ENCODE data around the gene TRIM67.

TRIM67 gene

DNA sequence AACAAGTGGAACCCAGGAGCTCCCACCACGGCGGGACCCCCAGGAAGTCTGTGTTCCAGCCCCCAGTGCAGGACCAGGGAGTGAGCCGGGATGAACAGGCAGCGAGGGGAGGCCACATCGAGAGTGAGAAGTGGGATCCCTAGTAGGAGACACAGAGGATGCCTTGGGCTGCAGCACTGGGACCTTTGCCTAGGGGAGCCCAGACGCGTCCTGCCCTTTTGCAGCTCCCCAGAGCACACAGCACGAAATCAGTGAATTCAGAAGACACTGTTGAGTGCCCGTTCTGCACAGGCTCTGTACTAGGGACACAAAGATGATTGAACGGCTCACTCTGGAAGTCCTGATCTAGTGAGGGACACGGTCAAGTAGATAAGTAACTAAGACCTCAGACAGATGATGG lies 23.5 kb downstream of the TRIM67 start:
- DNase-seq = no peak

DNA sequence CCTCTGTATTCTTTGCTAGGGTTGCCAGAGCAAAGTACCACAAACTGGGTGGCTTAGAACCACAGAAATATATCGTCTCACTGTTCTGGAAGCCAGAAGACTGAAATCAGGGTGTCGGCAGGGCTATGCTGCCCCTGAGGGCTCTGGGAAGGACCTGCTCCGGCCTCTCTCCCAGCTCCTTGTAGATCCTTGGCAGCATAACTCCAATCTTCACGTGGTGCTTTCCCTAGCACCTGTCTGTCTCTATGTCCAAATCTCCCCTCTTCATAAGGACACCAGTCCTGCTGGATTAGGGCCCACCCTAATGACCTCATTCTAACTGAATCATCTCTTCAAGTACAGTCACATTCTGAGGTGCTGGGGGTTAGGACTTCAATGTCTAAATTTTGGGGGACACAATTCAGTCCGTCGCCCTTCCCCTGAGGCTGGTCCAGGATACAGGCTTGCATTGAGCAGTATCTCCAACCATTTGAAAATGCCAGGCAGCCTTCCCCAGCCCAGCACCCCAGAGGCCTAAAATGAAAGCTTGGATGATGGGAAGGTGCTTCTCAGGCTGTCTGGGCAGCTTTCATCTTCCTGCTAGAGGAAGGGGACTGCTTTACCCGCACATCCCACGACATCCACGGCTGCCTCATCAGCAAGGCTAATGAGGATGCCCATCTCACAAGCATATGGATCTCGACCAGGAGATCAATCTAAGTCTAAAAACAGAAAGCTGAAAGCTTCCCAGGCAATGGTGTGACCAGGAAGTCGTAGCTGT lies 24.7 kb downstream of the TRIM67 start:
- DNase-seq = no peak

DNA sequence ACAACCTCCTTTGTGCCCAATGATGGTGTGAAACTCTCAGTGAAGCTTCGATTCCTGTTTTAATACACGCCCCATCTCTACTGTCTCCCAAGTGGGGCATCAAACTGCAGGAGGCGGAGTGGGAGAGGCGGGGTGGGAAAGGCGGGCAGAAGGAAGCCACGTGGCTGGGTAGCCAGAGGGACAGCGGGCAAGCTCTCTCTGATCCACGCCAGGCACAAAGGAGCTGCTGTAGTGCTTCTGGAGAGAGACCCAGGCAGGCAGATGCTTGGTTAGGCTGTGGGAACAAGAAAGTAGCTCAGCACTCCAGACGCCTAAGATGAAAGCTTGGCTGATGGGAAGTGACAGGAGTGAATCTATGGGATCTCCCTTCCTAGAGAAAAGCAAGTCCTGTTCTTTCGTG lies 25.7 kb downstream of the TRIM67 start:
- DNase-seq = no peak

DNA sequence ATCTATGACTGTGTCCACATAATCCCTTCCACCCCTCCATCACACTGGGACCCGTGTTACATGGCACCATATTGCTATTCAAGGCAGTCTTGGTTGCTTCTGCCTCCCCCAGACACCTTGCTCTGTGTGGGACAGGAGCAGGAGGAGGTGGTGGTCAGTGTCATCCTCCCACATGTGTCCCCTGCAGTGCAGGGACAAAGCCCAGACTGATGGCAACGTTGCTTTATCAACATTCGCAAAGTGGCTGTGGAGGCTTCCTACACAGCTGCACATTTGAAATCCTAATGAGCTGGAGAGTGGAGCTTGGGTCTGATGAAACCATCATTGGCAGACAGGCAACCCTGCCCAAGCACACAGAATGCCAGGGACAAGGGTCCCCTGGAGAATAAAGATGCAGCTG lies 26.2 kb downstream of the TRIM67 start:
- no peak for DNase-seq

DNA sequence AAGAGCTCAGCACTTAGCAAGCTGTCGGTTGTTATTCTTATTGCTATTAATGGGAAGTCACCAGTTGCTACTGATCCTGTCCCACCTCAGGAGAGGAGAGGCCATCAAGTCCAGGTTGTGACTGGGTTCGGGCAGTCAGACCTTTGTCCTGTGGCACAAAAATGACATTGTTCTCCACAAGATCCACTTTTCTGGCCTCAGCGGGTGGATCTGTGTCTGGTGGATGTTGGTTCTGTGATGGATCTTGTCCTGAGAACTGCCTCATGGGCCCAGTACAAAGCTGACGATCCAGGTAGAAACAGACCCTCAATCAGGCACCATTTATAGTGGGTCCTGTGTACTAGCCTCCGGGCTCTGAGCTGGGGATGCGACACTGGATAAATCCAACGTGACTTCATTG lies 26.9 kb downstream of the TRIM67 start:
- DNase-seq = no peak

DNA sequence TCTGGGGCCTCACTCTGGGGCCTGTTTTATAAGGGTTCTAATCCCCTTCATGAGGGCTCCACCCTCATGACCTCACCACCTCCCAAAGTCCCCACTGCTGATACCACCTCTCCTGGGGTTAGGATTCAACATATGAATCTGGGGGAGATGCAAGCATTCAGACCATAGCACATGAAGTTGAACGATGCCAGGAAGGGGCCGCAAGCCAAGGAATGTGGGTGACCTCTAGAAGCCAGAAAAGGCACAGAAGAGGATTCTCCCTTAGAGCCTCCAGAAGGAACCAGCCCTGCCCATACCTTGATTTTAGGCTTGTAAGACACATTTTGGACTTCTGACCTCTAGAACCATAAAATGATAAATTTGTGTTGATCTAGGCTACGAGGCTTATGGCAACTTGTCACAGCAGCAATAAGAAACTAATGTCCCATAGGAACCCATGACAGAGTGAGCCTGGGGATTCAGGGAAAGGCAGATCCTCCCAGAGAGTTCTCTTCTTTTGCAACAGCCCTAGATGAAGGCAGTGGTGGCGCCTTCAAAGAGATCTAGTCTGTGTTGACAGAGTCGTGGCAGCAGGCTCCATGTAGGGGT lies 27.9 kb downstream of the TRIM67 start:
- no peak for DNase-seq

DNA sequence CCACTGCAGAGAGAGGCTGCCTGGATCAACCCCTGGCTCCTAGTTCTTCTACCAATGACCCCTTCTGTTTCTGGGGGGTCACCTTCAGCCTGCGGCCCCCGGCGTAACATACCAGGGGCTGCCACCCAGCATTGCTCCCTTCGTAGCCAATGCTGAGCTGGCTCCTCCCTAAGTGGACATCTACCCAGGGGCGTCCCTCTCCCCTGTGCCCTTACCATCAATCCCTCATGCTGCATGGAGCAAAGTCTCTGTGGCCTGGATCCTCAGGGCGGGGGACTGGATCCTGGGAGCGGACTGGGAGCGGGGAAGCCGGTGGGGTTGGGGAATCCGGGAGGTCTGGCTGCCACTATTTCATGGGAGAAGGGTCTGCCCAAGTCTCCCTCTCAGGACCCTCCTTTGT lies 28.6 kb downstream of the TRIM67 start:
- DNase-seq = no peak

DNA sequence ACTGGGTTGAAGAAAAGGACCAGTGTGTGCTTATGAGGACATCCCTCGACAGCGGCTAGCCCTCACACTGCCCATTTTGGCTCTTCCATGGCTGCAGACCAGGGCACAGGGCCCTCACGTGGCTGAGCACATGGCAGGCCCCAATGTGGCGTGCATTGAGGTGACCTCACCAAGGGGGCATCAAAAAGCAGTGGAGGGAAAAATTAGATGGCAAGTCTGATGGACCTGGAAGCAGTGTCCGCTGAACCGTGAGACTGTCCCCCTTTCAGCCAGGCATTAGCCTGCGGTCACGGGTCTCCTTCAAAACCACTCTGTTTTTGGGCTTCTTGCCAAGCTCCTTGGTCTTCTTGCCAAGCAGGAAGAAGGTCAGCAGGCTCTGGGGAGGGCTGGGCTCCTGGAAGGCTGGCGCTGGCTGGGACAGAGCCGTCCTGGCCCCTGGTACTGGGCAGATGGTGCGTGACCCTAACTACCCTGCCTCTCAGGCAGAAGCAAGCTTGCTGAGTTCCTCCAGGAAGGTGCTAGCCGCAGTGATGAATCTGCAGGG lies 30.8 kb downstream of the TRIM67 start:
- DNase-seq = no peak

DNA sequence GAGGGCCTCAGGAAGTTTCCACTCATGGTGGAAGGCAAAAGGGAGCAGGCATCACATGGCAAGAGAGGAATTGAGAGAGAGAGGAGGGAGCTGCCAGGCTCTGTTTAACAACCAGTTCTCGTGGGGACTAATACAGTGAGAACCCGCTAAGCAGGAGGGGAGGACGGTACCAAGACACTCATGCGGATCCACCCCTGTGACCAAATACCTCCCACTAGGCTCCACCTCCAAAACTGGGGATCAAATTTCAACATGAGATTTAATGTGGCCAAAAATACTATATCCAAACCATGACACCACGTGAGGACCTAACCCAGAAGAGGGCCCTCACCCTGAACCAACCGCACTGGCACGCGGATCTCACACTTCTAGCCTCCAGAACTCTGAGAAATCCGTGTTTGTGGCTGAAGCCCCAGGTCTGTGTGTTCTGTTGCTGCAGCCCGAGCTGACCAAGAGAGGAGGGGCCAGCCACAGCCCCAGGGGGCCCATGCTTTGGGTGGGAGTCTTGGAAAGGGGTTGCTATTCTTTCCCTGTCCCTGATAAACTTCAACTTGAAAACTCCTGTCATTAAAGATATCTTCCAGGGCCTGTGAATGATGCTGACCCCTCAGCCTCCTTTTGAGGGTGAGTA lies 32.0 kb downstream of the TRIM67 start:
- no peak for DNase-seq

DNA sequence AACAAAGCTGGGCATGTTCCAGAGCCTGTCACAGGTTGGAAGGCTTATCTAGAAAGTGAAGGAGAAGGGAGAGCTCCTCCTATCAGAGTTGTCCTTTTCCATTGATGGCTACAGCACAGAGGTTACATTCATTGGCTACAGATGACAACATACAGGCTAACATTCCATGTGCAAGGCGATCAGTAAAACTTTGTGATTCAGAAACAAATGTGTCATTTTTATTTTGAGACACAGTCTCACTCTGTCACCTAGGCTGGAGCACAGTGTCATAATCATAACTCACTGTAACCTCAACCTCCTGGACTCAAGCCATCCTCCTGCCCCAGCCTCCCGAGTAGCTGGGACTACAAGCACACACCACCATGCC lies 32.6 kb downstream of the TRIM67 start:
- DNase-seq = no peak

DNA sequence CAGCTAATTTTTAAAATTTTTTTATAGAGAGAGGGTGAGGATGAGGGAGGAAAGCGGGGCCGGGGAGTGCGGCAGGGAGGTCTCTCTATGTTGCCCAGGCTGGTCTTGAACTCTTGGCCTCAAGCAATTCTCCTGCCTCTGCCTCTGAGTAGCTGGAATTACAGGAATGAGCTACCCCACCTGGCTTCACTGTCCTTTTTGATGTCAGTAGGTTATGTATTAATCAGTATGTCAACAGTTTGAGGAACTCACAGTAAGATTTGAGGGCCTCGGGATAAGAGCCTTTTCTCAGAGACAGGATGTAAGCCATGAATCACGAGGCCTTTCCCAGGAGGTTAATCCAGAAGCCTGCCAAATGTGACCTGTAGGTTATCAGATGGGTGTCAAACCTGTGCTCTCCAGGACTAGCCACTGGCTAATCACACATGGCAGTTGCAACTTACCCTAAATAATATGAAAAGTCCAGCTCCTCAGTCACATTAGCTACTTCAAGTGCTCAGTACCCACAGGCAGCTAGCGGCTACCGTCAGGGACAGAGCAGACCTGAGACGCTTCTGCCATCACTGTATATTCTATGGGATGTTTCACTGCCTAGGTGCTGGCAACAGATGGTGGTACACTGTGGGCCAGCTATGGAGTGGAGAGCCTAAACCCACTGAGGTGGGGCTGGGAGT lies 33.1 kb downstream of the TRIM67 start:
- DNase-seq = no peak

DNA sequence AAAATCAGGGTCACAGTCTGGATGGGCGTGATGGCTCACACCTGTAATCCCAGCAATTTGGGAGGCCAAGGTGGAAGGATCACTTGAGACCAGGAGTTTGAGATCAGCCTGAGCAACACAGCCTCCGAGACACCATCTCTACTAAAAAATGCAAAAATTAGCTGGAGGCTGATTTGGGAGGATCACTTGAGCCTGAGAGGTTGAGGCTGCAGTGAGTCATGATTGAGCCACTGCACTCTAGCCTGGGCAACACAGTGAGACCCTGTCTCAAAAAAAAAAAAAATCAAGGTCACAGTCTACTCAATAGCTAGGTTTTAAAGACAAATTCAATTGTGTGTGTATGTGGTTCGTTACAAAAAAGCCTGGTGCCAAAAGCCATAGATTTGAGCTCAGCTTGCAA lies 34.4 kb downstream of the TRIM67 start:
- DNase-seq = no peak

DNA sequence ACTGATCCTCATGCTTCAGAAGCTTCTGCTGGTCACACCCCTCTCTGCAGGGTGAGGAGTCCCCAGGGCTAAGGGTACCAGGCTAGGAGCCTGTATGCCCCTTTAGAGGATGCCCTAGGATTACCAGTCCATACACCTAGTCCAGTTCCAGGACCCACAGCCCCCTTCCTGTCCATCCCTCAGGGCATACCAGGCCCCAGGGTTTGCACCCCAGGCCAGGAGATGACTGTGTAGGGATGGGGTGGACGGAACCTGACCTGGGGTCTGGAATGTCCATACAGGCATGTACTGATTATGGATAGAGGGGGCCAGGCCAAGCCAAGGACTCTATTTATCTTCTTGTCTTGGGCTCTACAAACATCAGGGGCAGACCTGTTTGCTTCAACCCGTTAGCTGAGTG lies 34.9 kb downstream of the TRIM67 start:
- no peak for DNase-seq

DNA sequence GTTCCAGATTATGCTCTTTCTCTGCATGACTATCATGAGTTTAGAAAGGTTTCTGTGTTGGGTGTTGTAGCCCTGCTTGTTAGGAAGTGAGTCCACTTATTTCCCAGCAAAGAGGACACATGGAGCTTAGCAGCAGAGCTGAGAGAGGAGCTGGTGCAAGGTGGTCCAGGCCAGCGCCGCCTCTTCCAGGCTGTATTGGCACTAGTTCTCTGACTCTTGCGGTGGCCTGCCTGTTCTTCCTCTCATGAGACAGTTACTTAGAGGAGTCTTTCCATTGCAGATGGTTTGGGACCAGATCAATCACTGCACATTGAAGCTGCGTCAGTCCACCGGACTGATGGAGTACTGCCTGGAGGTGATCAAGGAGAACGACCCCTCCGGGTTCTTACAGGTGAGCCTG lies 38.0 kb downstream of the TRIM67 start:
- no peak for DNase-seq

DNA sequence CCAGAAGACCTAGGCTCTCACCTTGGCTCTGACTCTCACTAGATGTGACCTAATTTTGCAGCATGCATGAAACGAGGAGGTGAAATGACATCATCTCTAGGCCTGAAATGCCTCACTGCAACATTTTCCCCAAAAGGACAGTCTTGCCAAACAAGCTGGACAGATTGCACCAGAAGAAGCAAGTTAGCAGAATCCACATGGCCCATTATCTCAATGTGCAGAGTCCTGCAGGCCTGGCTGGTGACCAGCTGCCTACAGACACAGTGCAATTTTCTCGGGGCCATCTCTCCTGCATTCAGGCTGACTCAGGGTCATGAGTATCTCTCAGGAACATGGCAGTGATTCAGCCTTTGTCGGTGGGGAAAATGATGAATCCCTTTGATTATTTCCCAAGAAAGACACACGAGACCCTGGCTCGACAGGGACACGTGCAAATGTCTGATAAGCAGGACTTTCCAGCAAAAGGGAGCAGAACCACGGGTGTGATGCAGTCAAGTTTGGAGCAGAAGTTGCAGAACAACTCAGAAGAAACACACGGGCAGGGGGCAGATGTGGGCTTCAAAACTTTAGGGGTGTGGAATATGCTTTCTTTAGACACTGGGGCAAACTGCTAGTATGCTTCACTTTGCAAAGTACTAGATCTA lies 38.7 kb downstream of the TRIM67 start:
- no peak for DNase-seq

DNA sequence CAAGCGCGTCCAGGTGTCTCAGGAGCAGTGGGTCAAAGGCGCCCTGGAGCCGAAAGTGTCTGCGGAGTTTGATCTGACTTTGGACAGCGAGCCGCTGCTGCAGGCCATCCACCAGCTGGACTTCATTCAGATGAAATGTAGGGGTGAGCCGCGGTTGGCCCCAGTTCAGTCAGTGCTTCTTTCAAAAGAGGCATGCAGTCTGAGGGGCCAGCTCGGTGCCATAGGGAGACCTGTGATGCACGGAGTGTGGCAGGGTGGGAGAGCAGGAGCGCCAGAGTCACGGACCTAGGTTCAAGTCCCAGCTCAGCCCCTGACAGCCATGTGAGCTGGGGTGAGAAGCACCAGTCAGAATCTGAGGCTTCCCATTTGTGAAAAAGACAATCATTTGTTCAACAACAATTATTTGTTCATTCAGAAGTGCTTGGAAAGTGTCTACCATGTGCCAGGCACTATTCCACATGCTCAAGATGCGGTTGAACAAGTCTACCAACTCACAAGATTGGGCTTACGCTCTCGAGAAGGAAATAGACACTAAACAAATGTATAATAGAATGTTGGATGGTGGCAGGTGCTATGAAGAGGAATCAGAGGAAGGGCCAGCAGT lies 39.6 kb downstream of the TRIM67 start:
- DNase-seq = no peak

DNA sequence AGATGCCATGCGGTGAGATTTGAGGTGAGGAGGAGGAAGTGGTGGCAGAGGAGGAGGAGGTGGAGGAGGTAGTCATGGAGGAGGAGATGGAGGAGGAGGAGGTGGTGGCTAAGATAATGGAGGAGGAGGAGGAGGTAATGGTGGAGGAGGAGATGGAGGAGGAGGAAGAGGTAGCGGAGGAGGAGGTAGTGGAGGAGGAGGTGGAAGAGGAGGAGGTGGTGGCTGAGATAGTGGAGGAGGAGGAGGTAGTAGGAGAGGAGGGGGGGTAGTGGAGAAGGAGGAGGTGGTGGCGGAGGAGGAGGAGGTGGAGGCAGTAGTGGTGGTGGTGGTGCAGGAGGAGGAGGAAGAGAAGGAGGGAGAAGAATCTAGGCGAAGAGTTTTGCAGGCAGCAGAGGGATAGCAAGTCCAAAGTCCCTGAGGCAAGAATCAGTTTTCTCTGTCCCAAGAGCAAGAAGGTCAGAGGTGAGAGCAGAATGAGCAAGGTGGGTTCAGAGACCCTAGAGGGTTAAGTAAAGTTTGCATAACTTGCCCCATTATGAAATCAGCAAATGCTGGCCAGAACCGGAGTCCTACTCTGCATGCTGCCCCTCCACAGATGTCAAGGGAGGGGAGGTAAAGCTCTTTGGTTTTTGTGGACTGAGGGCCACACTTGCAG lies 40.2 kb downstream of the TRIM67 start:
- DNase-seq = no peak

DNA sequence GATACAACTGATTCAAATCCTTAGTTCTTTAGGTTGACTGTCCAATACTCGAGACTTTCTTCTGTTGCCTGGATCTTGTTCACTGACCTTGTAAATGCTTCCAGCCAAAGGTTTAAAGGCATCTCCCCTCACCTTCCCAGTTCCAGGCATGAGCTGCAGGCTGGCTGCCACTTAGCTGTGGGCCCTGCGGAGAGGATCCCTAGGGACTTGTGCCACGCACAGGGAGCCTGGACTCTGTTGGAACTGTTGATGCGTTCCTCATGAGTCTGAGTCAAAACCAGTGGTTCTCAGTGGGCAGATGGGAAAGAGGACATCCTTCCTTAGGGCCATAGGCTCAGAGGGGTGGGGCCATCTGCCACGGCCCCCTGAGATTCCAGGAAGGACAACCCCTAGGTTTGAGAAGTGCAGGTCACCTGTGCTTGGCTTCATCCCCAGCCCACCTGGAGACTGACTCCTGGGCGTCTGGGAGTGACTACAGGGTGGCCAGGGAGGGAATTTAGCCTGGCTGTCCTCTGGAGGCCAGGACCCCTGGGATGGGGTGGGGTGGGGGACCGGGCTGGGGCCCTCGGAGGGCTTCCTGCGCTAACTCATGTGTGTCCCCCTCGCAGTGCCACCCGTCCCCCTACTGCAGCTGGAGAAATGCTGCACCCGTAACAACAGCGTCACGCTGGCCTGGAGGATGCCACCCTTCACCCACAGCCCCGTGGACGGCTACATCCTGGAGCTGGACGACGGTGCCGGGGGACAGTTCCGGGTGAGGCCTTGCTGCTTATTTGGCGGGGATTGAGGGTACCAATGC lies 41.6 kb downstream of the TRIM67 start:
- no peak for DNase-seq

DNA sequence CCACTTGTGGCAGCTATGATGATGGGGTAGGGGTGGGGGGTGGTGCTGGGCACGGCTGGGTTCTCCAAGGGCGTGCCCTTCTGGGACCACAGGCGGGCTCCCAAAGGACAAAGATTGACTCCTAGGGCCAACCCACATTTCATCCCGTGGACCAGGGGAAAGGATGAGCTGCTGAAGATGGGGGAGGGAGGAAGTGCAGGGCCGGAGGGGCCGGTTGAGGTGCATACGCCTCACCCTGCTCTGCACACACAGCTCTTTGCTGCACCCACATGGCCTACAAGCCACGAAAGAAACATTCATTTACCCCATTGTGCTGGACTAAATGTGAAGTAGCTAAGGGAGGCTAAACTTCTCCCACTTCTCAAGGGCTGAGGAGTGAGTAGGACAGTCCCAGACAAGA lies 45.0 kb downstream of the TRIM67 start:
- DNase-seq = no peak

DNA sequence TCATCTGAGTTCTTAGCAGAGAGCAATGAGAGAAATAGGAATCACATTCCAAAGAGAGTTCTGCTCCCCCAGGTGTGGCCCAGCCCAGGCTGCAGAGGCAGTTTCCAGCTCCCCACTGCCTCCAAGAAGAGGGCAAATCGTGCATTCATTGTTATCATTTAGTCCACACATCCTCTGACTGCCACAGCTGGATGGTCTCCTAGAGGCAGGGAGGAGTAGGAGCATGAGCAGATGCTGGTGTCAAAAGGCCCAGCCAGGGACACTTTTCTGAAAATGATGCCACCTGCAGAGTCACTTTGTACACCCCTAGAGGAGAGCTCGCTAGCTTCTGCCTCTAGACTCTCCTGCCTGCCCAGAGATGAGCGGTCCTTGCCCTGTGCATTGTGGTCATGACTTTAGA lies 45.6 kb downstream of the TRIM67 start:
- no peak for DNase-seq

DNA sequence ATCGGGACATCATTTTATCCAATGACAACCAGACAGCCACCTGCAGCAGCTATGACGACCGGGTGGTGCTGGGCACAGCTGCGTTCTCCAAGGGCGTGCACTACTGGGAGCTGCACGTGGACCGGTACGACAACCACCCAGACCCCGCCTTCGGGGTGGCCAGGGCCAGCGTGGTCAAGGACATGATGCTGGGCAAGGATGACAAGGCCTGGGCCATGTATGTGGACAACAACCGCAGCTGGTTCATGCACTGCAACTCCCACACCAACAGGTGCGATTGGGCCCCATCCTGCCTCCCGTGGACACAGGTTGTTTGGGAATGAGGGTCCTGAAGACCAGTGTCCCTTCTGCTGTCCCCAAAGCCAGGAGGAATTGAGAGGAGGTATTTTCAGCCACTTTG lies 47.1 kb downstream of the TRIM67 start:
- no peak for DNase-seq
